Measurements from ENCODE around the gene AAK1. TPM values are rescaled to one million over a fixed set of nuclear protein-coding genes. Genes with fewer than 3 reads are reported as not detected.

Gene AAK1
- total and polyA plus RNA-seq, 2 of the 13 experiments (the other 11 are each of a cell fraction or from before 2014, with no cell fraction given): 9.8 to 10.3 TPM

DNA sequence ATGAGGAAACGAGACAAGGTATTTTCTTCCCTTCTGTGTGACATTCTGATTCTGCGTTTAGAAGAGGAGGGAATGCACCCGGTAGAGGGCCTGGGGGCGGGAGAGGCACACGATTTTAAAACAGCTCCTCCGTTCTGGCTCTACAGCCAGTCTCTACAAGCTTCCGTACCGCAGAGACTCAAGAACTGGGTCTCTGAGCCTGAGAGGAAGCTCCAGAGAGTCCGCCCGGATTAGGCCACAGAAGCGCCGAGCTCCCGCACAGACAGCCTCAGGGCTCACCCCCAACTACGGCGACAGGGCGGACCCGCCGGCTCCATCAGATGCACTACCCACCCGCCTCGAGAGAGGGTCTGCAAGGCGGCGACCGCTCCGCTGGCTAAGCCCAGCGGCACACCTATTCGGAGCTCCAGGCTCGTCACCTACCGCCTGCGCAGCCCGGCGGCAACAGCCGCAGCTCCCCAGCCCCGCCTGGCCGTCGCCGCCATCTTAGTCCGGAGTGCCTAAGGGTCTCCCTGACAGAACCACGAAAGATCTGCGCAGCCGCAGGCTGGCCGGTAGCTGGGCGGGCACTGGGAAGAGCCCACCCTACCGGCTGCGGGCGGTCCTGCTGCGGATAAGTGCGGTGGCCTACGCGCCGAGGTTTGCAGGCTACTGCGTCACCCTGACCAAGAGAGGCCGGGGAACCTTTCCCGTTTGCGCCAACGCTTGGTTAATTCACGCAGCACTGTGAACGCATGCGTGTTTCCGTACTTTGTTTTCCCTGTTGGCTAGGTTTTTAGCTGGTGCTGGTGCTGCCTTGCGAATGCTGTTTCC lies 206.4 kb downstream of the AAK1 start, which contains the start of gene NFU1 (continued):
- TF ChIP-seq, protein P1, sequence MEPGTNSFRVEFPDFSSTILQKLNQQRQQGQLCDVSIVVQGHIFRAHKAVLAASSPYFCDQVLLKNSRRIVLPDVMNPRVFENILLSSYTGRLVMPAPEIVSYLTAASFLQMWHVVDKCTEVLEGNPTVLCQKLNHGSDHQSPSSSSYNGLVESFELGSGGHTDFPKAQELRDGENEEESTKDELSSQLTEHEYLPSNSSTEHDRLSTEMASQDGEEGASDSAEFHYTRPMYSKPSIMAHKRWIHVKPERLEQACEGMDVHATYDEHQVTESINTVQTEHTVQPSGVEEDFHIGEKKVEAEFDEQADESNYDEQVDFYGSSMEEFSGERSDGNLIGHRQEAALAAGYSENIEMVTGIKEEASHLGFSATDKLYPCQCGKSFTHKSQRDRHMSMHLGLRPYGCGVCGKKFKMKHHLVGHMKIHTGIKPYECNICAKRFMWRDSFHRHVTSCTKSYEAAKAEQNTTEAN (CRISPR knock-in tag; conservative IDR thresholded peaks at IDR 0.05): peak; percentile 73; the same call in 1 of the 2 replicates
- TF ChIP-seq, protein P2, sequence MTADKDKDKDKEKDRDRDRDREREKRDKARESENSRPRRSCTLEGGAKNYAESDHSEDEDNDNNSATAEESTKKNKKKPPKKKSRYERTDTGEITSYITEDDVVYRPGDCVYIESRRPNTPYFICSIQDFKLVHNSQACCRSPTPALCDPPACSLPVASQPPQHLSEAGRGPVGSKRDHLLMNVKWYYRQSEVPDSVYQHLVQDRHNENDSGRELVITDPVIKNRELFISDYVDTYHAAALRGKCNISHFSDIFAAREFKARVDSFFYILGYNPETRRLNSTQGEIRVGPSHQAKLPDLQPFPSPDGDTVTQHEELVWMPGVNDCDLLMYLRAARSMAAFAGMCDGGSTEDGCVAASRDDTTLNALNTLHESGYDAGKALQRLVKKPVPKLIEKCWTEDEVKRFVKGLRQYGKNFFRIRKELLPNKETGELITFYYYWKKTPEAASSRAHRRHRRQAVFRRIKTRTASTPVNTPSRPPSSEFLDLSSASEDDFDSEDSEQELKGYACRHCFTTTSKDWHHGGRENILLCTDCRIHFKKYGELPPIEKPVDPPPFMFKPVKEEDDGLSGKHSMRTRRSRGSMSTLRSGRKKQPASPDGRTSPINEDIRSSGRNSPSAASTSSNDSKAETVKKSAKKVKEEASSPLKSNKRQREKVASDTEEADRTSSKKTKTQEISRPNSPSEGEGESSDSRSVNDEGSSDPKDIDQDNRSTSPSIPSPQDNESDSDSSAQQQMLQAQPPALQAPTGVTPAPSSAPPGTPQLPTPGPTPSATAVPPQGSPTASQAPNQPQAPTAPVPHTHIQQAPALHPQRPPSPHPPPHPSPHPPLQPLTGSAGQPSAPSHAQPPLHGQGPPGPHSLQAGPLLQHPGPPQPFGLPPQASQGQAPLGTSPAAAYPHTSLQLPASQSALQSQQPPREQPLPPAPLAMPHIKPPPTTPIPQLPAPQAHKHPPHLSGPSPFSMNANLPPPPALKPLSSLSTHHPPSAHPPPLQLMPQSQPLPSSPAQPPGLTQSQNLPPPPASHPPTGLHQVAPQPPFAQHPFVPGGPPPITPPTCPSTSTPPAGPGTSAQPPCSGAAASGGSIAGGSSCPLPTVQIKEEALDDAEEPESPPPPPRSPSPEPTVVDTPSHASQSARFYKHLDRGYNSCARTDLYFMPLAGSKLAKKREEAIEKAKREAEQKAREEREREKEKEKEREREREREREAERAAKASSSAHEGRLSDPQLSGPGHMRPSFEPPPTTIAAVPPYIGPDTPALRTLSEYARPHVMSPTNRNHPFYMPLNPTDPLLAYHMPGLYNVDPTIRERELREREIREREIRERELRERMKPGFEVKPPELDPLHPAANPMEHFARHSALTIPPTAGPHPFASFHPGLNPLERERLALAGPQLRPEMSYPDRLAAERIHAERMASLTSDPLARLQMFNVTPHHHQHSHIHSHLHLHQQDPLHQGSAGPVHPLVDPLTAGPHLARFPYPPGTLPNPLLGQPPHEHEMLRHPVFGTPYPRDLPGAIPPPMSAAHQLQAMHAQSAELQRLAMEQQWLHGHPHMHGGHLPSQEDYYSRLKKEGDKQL (CRISPR knock-in tag; IDR thresholded peaks at IDR 0.05; ENCODE audit: low read depth): no peak
- TF ChIP-seq NFATC3 (CRISPR knock-in tag; IDR thresholded peaks at IDR 0.05) (no peak), TEAD2 (CRISPR knock-in tag; IDR thresholded peaks at IDR 0.05) (0 out of 2 replicates have a peak, but pooled peaks have one; percentile 55), ZNF350 (CRISPR knock-in tag; IDR thresholded peaks at IDR 0.05; ENCODE audit: borderline replicate concordance, low read depth) (peak; percentile 97), DMAP1 (CRISPR knock-in tag; IDR thresholded peaks at IDR 0.05) (peak; percentile 77; the same call in 1 of the 2 replicates), PHF8 (CRISPR knock-in tag; IDR thresholded peaks at IDR 0.05) (peak; percentile 99), ADNP (CRISPR knock-in tag; IDR thresholded peaks at IDR 0.05) (no peak), ZNF101 (CRISPR knock-in tag; IDR thresholded peaks at IDR 0.05; ENCODE audit: borderline replicate concordance, low read depth) (no peak), WIZ (CRISPR knock-in tag; IDR thresholded peaks at IDR 0.05) (peak; percentile 39; the same call in 1 of the 2 replicates), MIER2 (CRISPR knock-in tag; IDR thresholded peaks at IDR 0.05) (no peak; the same call in none of the 2 replicates), DR1 (CRISPR knock-in tag; IDR thresholded peaks at IDR 0.05) (peak; percentile 91), ZNF709 (CRISPR knock-in tag; IDR thresholded peaks at IDR 0.05) (peak; percentile 95), HMG20B (CRISPR knock-in tag; conservative IDR thresholded peaks at IDR 0.05) (0 out of 2 replicates have a peak, but pooled peaks have one; percentile 23), KAT2B (IDR thresholded peaks at IDR 0.05; ENCODE audit: borderline replicate concordance, low read depth, low read length) (no peak)
- TF ChIP-seq, protein P3, sequence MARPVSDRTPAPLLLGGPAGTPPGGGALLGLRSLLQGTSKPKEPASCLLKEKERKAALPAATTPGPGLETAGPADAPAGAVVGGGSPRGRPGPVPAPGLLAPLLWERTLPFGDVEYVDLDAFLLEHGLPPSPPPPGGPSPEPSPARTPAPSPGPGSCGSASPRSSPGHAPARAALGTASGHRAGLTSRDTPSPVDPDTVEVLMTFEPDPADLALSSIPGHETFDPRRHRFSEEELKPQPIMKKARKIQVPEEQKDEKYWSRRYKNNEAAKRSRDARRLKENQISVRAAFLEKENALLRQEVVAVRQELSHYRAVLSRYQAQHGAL (CRISPR knock-in tag; IDR thresholded peaks at IDR 0.05; ENCODE audit: not compliant biosample characterization): peak; percentile 63
- TF ChIP-seq, protein P4, sequence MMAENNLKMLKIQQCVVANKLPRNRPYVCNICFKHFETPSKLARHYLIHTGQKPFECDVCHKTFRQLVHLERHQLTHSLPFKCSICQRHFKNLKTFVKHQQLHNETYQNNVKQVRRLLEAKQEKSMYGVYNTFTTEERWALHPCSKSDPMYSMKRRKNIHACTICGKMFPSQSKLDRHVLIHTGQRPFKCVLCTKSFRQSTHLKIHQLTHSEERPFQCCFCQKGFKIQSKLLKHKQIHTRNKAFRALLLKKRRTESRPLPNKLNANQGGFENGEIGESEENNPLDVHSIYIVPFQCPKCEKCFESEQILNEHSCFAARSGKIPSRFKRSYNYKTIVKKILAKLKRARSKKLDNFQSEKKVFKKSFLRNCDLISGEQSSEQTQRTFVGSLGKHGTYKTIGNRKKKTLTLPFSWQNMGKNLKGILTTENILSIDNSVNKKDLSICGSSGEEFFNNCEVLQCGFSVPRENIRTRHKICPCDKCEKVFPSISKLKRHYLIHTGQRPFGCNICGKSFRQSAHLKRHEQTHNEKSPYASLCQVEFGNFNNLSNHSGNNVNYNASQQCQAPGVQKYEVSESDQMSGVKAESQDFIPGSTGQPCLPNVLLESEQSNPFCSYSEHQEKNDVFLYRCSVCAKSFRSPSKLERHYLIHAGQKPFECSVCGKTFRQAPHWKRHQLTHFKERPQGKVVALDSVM (CRISPR knock-in tag; IDR thresholded peaks at IDR 0.05): peak; percentile 64
